ENCODE results near the gene ST6GALNAC6. TPM values are rescaled to one million over a fixed set of nuclear protein-coding genes. Genes with fewer than 3 reads are reported as not detected.
A peak's percentile ranks its signal among the peaks of the same experiment; 100 is the strongest.

ST6GALNAC6 gene
- polyA plus RNA-seq, 2 of the 4 experiments (the other 2 are of a cell fraction), result 8.2 to 25.2 TPM

- no peak for DNase-seq (ENCODE audit: low read depth in 1 of 2, low spot score in 1 of 2)
- no peak overlapping the region for H3K4me2 ChIP-seq
- POLR2A ChIA-PET, result no interaction called here
- no peak for FAIRE-seq
- CTCF ChIA-PET, result interaction anchor here (0.6 to 5.5 kb wide), 7 partner anchors 8 to 410 kb away, joined by 3 to 46 read pairs (median 4); partner anchors contain the start of gene TOR2A
- peaks cover 44% of the 10 kb centered on the region for H3K4me1 ChIP-seq
- no peaks in the 10 kb centered on the region for H3K9me3 ChIP-seq
- H3K4me3 ChIP-seq, result no peak overlapping the region
- 94% methylated on average over 11 of the region's 11 CpGs for WGBS (ENCODE audit: missing lambda C conversion rate)
- no peak overlapping the region for H3K27ac ChIP-seq
- TF ChIP-seq MYC (IDR thresholded peaks at IDR 0.05; ENCODE audit: borderline replicate concordance, low read length) (no peak), PHF8 (IDR thresholded peaks at IDR 0.05; ENCODE audit: borderline replicate concordance, low read depth) (no peak), NR3C1 (IDR thresholded peaks at IDR 0.05) (no peak), KDM1A (IDR thresholded peaks at IDR 0.05; ENCODE audit: low read depth) (no peak), SREBF2 (IDR thresholded peaks at IDR 0.05) (no peak), CBX2 (IDR thresholded peaks at IDR 0.05; ENCODE audit: borderline replicate concordance, low read depth) (no peak)
- TF ChIP-seq, protein P1, sequence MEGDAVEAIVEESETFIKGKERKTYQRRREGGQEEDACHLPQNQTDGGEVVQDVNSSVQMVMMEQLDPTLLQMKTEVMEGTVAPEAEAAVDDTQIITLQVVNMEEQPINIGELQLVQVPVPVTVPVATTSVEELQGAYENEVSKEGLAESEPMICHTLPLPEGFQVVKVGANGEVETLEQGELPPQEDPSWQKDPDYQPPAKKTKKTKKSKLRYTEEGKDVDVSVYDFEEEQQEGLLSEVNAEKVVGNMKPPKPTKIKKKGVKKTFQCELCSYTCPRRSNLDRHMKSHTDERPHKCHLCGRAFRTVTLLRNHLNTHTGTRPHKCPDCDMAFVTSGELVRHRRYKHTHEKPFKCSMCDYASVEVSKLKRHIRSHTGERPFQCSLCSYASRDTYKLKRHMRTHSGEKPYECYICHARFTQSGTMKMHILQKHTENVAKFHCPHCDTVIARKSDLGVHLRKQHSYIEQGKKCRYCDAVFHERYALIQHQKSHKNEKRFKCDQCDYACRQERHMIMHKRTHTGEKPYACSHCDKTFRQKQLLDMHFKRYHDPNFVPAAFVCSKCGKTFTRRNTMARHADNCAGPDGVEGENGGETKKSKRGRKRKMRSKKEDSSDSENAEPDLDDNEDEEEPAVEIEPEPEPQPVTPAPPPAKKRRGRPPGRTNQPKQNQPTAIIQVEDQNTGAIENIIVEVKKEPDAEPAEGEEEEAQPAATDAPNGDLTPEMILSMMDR (IDR thresholded peaks at IDR 0.05), result no peak
- ATAC-seq, result no peak
These were observed 14.3 kb upstream of the ST6GALNAC6 start for GRCh38 chr9:127913682-127914081.

- TF ChIP-seq, protein P2, sequence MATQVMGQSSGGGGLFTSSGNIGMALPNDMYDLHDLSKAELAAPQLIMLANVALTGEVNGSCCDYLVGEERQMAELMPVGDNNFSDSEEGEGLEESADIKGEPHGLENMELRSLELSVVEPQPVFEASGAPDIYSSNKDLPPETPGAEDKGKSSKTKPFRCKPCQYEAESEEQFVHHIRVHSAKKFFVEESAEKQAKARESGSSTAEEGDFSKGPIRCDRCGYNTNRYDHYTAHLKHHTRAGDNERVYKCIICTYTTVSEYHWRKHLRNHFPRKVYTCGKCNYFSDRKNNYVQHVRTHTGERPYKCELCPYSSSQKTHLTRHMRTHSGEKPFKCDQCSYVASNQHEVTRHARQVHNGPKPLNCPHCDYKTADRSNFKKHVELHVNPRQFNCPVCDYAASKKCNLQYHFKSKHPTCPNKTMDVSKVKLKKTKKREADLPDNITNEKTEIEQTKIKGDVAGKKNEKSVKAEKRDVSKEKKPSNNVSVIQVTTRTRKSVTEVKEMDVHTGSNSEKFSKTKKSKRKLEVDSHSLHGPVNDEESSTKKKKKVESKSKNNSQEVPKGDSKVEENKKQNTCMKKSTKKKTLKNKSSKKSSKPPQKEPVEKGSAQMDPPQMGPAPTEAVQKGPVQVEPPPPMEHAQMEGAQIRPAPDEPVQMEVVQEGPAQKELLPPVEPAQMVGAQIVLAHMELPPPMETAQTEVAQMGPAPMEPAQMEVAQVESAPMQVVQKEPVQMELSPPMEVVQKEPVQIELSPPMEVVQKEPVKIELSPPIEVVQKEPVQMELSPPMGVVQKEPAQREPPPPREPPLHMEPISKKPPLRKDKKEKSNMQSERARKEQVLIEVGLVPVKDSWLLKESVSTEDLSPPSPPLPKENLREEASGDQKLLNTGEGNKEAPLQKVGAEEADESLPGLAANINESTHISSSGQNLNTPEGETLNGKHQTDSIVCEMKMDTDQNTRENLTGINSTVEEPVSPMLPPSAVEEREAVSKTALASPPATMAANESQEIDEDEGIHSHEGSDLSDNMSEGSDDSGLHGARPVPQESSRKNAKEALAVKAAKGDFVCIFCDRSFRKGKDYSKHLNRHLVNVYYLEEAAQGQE (IDR thresholded peaks at IDR 0.05), result no peak
- TF ChIP-seq TFCP2L1 (CRISPR knock-in tag; IDR thresholded peaks at IDR 0.05), result no peak
- no peak for TF ChIP-seq MAZ (IDR thresholded peaks at IDR 0.05; ENCODE audit: borderline replicate concordance, low read depth, low read length)
- TF ChIP-seq GATA3 (IDR thresholded peaks at IDR 0.05; ENCODE audit: borderline replicate concordance), result no peak
- 44% methylated on average over 5 of the region's 5 CpGs for WGBS (ENCODE audit: missing lambda C conversion rate)
- Histone ChIP-seq H3K4me3 (no peak overlapping the region), H3K27ac (peak overlapping the region in 1 of 2 experiments; percentile 16; a peak in 1 of 6 replicates), H3K9me3 (no peaks in the 10 kb centered on the region), H3K4me2 (no peak overlapping the region), H3K4me1 (peaks cover 36% of the 10 kb centered on the region)
- ATAC-seq (peak in 1 of 2 experiments; percentile 1; a peak in 1 of 6 replicates), DNase-seq (ENCODE audit: low read depth in 1 of 2, low spot score in 1 of 2) (peak in 1 of 2 experiments; percentile 71), FAIRE-seq (no peak)
- CTCF ChIA-PET, result interaction anchor here (0.6 to 5.5 kb wide), 6 partner anchors 9 to 409 kb away, joined by 3 to 46 read pairs (median 6); partner anchors contain the start of gene TOR2A
- POLR2A ChIA-PET, result no interaction called here
These were observed 13.5 kb upstream of the ST6GALNAC6 start for GRCh38 chr9:127912882-127913281.

DNA sequence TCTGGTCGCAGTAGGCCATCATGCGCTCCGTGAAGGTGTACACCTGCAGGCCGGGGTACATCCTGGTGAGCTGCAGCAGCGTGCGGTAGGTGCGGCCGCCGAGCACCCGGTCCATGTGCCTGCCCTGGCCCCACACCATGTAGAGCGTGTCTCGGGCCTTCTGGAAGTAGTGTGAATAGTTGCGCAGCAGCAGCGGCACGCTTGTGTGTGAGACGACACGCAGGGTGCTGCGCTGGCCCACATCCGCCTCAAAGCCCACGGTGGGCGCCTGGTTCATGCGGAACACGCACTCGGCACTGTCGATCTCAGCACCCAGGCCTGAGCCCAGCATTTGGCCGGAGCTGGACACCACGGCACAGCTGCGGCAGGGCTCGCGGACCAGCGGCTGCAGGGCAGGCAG lies 12.9 kb upstream of the ST6GALNAC6 start:
- CTCF ChIA-PET, result interaction anchor here (2.0 to 5.5 kb wide), 3 partner anchors 9 to 178 kb away, joined by 8 to 46 read pairs (median 14); partner anchors contain the start of gene TOR2A
- 96% methylated on average over 10 of the region's 31 CpGs for WGBS (ENCODE audit: missing lambda C conversion rate)
- Histone ChIP-seq H3K4me2 (no peak overlapping the region), H3K4me3 (no peak overlapping the region), H3K4me1 (peaks cover 30% of the 10 kb centered on the region), H3K27ac (no peak overlapping the region; a peak in 1 of 6 replicates), H3K9me3 (no peaks in the 10 kb centered on the region)
- DNase-seq (ENCODE audit: low read depth in 1 of 2, low spot score in 1 of 2), result no peak
- POLR2A ChIA-PET, result no interaction called here
- TF ChIP-seq POLR2A (IDR thresholded peaks at IDR 0.05; ENCODE audit: low read length), result no peak
- TF ChIP-seq KDM1A (IDR thresholded peaks at IDR 0.05; ENCODE audit: low read depth), result no peak
- TF ChIP-seq, protein P3, sequence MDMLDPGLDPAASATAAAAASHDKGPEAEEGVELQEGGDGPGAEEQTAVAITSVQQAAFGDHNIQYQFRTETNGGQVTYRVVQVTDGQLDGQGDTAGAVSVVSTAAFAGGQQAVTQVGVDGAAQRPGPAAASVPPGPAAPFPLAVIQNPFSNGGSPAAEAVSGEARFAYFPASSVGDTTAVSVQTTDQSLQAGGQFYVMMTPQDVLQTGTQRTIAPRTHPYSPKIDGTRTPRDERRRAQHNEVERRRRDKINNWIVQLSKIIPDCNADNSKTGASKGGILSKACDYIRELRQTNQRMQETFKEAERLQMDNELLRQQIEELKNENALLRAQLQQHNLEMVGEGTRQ (IDR thresholded peaks at IDR 0.05), result no peak
- TF ChIP-seq HDAC2 (IDR thresholded peaks at IDR 0.05), result no peak
- TF ChIP-seq SREBF2 (IDR thresholded peaks at IDR 0.05), result no peak
- TF ChIP-seq JUN (IDR thresholded peaks at IDR 0.05), result no peak
- TF ChIP-seq JUNB (IDR thresholded peaks at IDR 0.05), result no peak
- no peak for TF ChIP-seq NR3C1 (IDR thresholded peaks at IDR 0.05)
- no peak for TF ChIP-seq CEBPB (IDR thresholded peaks at IDR 0.05)
- TF ChIP-seq RFX5 (IDR thresholded peaks at IDR 0.05), result no peak
- no peak for TF ChIP-seq HEYL (CRISPR knock-in tag; IDR thresholded peaks at IDR 0.05)
- TF ChIP-seq, protein P4, sequence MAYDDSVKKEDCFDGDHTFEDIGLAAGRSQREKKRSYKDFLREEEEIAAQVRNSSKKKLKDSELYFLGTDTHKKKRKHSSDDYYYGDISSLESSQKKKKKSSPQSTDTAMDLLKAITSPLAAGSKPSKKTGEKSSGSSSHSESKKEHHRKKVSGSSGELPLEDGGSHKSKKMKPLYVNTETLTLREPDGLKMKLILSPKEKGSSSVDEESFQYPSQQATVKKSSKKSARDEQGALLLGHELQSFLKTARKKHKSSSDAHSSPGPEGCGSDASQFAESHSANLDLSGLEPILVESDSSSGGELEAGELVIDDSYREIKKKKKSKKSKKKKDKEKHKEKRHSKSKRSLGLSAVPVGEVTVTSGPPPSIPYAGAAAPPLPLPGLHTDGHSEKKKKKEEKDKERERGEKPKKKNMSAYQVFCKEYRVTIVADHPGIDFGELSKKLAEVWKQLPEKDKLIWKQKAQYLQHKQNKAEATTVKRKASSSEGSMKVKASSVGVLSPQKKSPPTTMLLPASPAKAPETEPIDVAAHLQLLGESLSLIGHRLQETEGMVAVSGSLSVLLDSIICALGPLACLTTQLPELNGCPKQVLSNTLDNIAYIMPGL (CRISPR knock-in tag; IDR thresholded peaks at IDR 0.05; ENCODE audit: borderline replicate concordance), result no peak
- no peak for TF ChIP-seq RARB (CRISPR knock-in tag; IDR thresholded peaks at IDR 0.05)
- TF ChIP-seq PBX3 (IDR thresholded peaks at IDR 0.05), result no peak
- FAIRE-seq, result no peak
- ATAC-seq, result no peak
